H1 (cell line): ENCODE measurements around the gene CLEC16A. TPM values are rescaled to one million over a fixed set of nuclear protein-coding genes. Genes with fewer than 3 reads are reported as not detected.

ENCODE experiments used
- CTCF ChIA-PET: fragments of 300-600 bp; sonication (Branson Sonifier 250); formaldehyde crosslinking; loops from one replicate; lab custom pipeline; 2021; ENCODE audit not compliant: partially characterized antibody; lab: Charles Lee
- POLR2A ChIA-PET: fragments of 300-600 bp; sonication (Branson Sonifier 250); formaldehyde crosslinking; loops from one replicate; lab custom pipeline; 2021; ENCODE audit warnings: inconsistent platforms; ENCODE audit not compliant: partially characterized antibody; lab: Charles Lee
- DNase-seq, 2 experiments: peaks; one replicate each; pipeline versions ENCODE4 v3.0.0 to v3.0.0-alpha.2; 2010 to 2022; ENCODE audit warnings: low spot score in 2 of 2, low read depth in 1 of 2, mixed read lengths in 1 of 2
- FAIRE-seq: peaks from 2 replicates; lab custom pipeline; 2011; peaks lifted over from hg19 to GRCh38; lab: Jason Lieb, UNC
- H2AFZ ChIP-seq: 2 replicates; pipeline ENCODE4 v1.8.1; 2012; ENCODE audit warnings: low read length, inconsistent platforms
- H2AK5ac ChIP-seq: 2 replicates; pipeline ENCODE4 v1.6.1; 2013; ENCODE audit warnings: low read depth, low read length
- H2BK120ac ChIP-seq: replicated peaks from 2 replicates; pipeline ENCODE3; 2013; ENCODE audit warnings: low read depth, low read length, inconsistent platforms
- H2BK12ac ChIP-seq: 2 replicates; pipeline ENCODE4 v1.6.1; 2013; ENCODE audit warnings: low read depth, low read length
- H2BK15ac ChIP-seq: 2 replicates; pipeline ENCODE4 v1.6.1; 2013; ENCODE audit warnings: low read length
- H2BK20ac ChIP-seq: 2 replicates; pipeline ENCODE4 v1.6.1; 2013; ENCODE audit warnings: low read length
- H2BK5ac ChIP-seq: 2 replicates; pipeline ENCODE4 v1.6.1; 2013; ENCODE audit warnings: low read depth, low read length
- H3K14ac ChIP-seq: 2 replicates; pipeline ENCODE4 v1.6.1; 2013; ENCODE audit warnings: inconsistent platforms; ENCODE audit not compliant: insufficient read length
- H3K18ac ChIP-seq: 2 replicates; pipeline ENCODE4 v1.6.1; 2013; ENCODE audit warnings: low read length; ENCODE audit errors: extremely low read depth
- H3K23ac ChIP-seq: 2 replicates; pipeline ENCODE4 v1.6.1; 2013; ENCODE audit warnings: inconsistent platforms; ENCODE audit not compliant: insufficient read length
- H3K23me2 ChIP-seq: 2 replicates; pipeline ENCODE4 v1.6.1; 2013; ENCODE audit warnings: low read depth, low read length
- H3K27ac ChIP-seq: 2 replicates; pipeline ENCODE4 v1.6.1; 2011; ENCODE audit warnings: low read depth, low read length, inconsistent platforms
- H3K27me3 ChIP-seq, 4 experiments: replicated peaks in 1 of 4; 1 replicate in 1 of 4; 2 replicates in 3 of 4; pipeline versions ENCODE4 v1.6.1 to v1.8.1; 2011 to 2013; ENCODE audit warnings: low read length in 3 of 4, mild to moderate bottlenecking in 3 of 4, inconsistent platforms in 2 of 4, mixed read lengths in 2 of 4, moderate library complexity in 1 of 4; ENCODE audit not compliant: control insufficient read depth in 3 of 4, insufficient read depth in 3 of 4; ENCODE audit errors: extremely low read depth in 1 of 4
- H3K36me3 ChIP-seq, 4 experiments: 2 replicates each; pipeline versions ENCODE4 v1.6.1 to v1.8.1; 2011 to 2013; ENCODE audit warnings: mild to moderate bottlenecking in 4 of 4, low read length in 3 of 4, moderate library complexity in 2 of 4, control low read depth in 1 of 4, inconsistent platforms in 1 of 4; ENCODE audit not compliant: insufficient read depth in 4 of 4, control insufficient read depth in 2 of 4
- H3K4ac ChIP-seq: replicated peaks from 2 replicates; pipeline ENCODE3; 2013; ENCODE audit warnings: low read length, low read depth, mixed read lengths, inconsistent platforms; ENCODE audit not compliant: insufficient read length
- H3K4me1 ChIP-seq, 4 experiments: replicated peaks in 1 of 4; 1 replicate in 1 of 4; 2 replicates in 3 of 4; pipeline versions ENCODE4 v1.6.1 to v1.8.1; 2011 to 2013; ENCODE audit warnings: low read length in 3 of 4, inconsistent platforms in 2 of 4, mixed read lengths in 1 of 4; ENCODE audit not compliant: insufficient read depth in 4 of 4, control insufficient read depth in 3 of 4
- H3K4me2 ChIP-seq, 2 experiments: 2 replicates each; pipeline versions ENCODE4 v1.6.1 to v1.8.1; 2011 to 2013; ENCODE audit warnings: low read depth in 2 of 2, low read length in 2 of 2, control low read depth in 1 of 2, inconsistent platforms in 1 of 2, mild to moderate bottlenecking in 1 of 2; ENCODE audit not compliant: insufficient read depth in 1 of 2
- H3K4me3 ChIP-seq, 4 experiments: fragments of 200-600, 300-600 bp in 1 of 4; sonication (generic), shearing (Covaris generic), sonication (Bioruptor Twin) in 1 of 4; 2 replicates each; pipeline versions ENCODE4 v1.5.1 to v1.8.1; 2011 to 2016; ENCODE audit warnings: low read length in 4 of 4, low read depth in 3 of 4, control low read depth in 2 of 4, inconsistent platforms in 2 of 4, mild to moderate bottlenecking in 2 of 4, mixed read lengths in 1 of 4, moderate library complexity in 1 of 4; ENCODE audit not compliant: insufficient read depth in 2 of 4; ENCODE audit errors: extremely low read depth in 1 of 4
- H3K56ac ChIP-seq: replicated peaks from 2 replicates; pipeline ENCODE3; 2013; ENCODE audit warnings: low read depth, mild to moderate bottlenecking, mixed read lengths, low read length, inconsistent platforms; ENCODE audit not compliant: insufficient read length
- H3K79me1 ChIP-seq: 2 replicates; pipeline ENCODE4 v1.6.1; 2013; ENCODE audit warnings: low read depth, low read length, control low read depth
- H3K79me2 ChIP-seq, 2 experiments: 2 replicates each; pipeline versions ENCODE4 v1.6.1 to v1.8.1; 2012 to 2013; ENCODE audit warnings: low read length in 2 of 2, mild to moderate bottlenecking in 2 of 2, inconsistent platforms in 1 of 2; ENCODE audit not compliant: insufficient read depth in 2 of 2, control insufficient read depth in 1 of 2
- H3K9ac ChIP-seq, 4 experiments: replicated peaks in 1 of 4; 1 replicate in 1 of 4; 2 replicates in 3 of 4; pipeline versions ENCODE4 v1.6.1 to v1.8.1; 2011 to 2013; ENCODE audit warnings: low read depth in 3 of 4, low read length in 3 of 4, control low read depth in 2 of 4, mild to moderate bottlenecking in 2 of 4, moderate library complexity in 2 of 4, inconsistent platforms in 1 of 4; ENCODE audit errors: extremely low read depth in 1 of 4
- H3K9me3 ChIP-seq, 2 experiments: 2 replicates each; pipeline versions ENCODE4 v1.6.1 to v1.8.1; 2012 to 2013; ENCODE audit warnings: mild to moderate bottlenecking in 2 of 2, moderate library complexity in 2 of 2, control low read depth in 1 of 2, inconsistent platforms in 1 of 2, low read depth in 1 of 2, low read length in 1 of 2, mixed read lengths in 1 of 2; ENCODE audit not compliant: insufficient read depth in 2 of 2
- H4K20me1 ChIP-seq, 2 experiments: replicated peaks in 1 of 2; 2 replicates each; pipeline versions ENCODE3 to v1.8.1; 2011 to 2013; ENCODE audit warnings: inconsistent platforms in 2 of 2, low read length in 2 of 2, mild to moderate bottlenecking in 1 of 2; ENCODE audit not compliant: insufficient read depth in 2 of 2, control insufficient read depth in 1 of 2
- H4K5ac ChIP-seq: 2 replicates; pipeline ENCODE4 v1.6.1; 2013; ENCODE audit warnings: low read length, low read depth, mixed read lengths, inconsistent platforms; ENCODE audit not compliant: insufficient read length
- H4K8ac ChIP-seq: 2 replicates; pipeline ENCODE4 v1.8.0; 2013; ENCODE audit warnings: mild to moderate bottlenecking, moderate library complexity, low read length, inconsistent platforms; ENCODE audit not compliant: insufficient read depth; ENCODE audit errors: extremely low read depth
- H4K91ac ChIP-seq: replicated peaks from 2 replicates; pipeline ENCODE3; 2013; ENCODE audit warnings: low read length, mixed read lengths, inconsistent platforms; ENCODE audit not compliant: insufficient read length
- BRCA1 ChIP-seq: IDR thresholded peaks from 2 replicates; pipeline ENCODE4 v1.6.1; 2012; ENCODE audit warnings: low read depth, low read length, improper control_type of control experiment
- EP300 ChIP-seq, 2 experiments: IDR thresholded peaks; 1 replicate in 1 of 2; 2 replicates in 1 of 2; pipeline ENCODE4 v1.6.1; 2011 to 2012; ENCODE audit warnings: low read depth in 2 of 2, low read length in 2 of 2, mild to moderate bottlenecking in 2 of 2, borderline replicate concordance in 1 of 2, inconsistent platforms in 1 of 2, moderate library complexity in 1 of 2
- POLR2AphosphoS5 ChIP-seq: IDR thresholded peaks from 2 replicates; pipeline ENCODE4 v1.6.1; 2011; ENCODE audit warnings: low read depth, low read length
- SP1 ChIP-seq: IDR thresholded peaks from 2 replicates; pipeline ENCODE4 v1.6.1; 2011; ENCODE audit warnings: low read depth, low read length
- SRF ChIP-seq: IDR thresholded peaks from 2 replicates; pipeline ENCODE4 v1.6.1; 2011; ENCODE audit warnings: mild to moderate bottlenecking, low read depth, low read length, moderate library complexity
- YY1 ChIP-seq: IDR thresholded peaks from 2 replicates; pipeline ENCODE4 v1.6.1; 2011; ENCODE audit warnings: low read depth, mild to moderate bottlenecking, low read length
- WGBS, 2 experiments: shearing (Covaris generic) in 1 of 2; methylation state at CpG; one replicate each; pipeline versions ENCODE4 v1.1.6 to v1.1.7; 2013 to 2015; ENCODE audit warnings: low lambda C conversion rate in 2 of 2, mixed read lengths in 2 of 2, inconsistent platforms in 1 of 2, low coverage in 1 of 2, missing lambda C conversion rate in 1 of 2; ENCODE audit not compliant: insufficient replicate concordance in 2 of 2, insufficient coverage in 1 of 2, insufficient read length in 1 of 2; ENCODE audit errors: extremely low coverage in 1 of 2, missing lambda C conversion rate in 1 of 2; 5-methylcytosine and 5-hydroxymethylcytosine counted together
- polyA plus RNA-seq, 7 experiments: library from polyadenylated mRNA; depleted of rRNA in 3 of 7; stranded (reverse) in 5 of 7; unstranded in 2 of 7; fragments of >200 nt in 5 of 7; fragments of 200-250 nt in 2 of 7; gene quantifications; 1 replicate in 5 of 7; 2 replicates in 1 of 7; 4 replicates in 1 of 7; pipeline versions ENCODE4 v1.2.1 to v1.2.3, GENCODE V29; 2011 to 2013; ENCODE audit warnings: missing spikeins in 2 of 7, mixed read lengths in 2 of 7
- total RNA-seq: library from RNA; stranded (reverse); fragmentation: NEBNext Ultra II Directional; extraction: Animal tissue kit (Norgen Biotek cat#: 25700); gene quantifications from 2 replicates; pipeline ENCODE4 v1.2.1, GENCODE V29; 2021

Gene CLEC16A
- total and polyA plus RNA-seq, 2 of the 8 experiments (the other 6 are each of a cell fraction or from before 2014, with no cell fraction given): 7.6 to 19.3 TPM

- CTCF ChIA-PET: interaction anchor here (1.1 kb wide), 1 partner anchor 74 kb away, joined by 3 read pairs; no protein-coding TSS in a partner anchor
- no peak for FAIRE-seq
Measured at GRCh38 chr16:11125936-11126335, 181.6 kb downstream of the CLEC16A start.

More at GRCh38 chr16:11125936-11126335, 181.6 kb downstream of the CLEC16A start:
- DNase-seq: no peak
- H2BK15ac ChIP-seq: no peak overlapping the region
- no peak overlapping the region for H4K91ac ChIP-seq
- H3K56ac ChIP-seq: no peak overlapping the region
- no peak overlapping the region for H3K23ac ChIP-seq
- no peak for TF ChIP-seq POLR2AphosphoS5
- no peak for TF ChIP-seq EP300 (IDR thresholded peaks at IDR 0.05; ENCODE audit: borderline replicate concordance in 1 of 2, low read depth in 2 of 2, low read length in 2 of 2)
- no peak for TF ChIP-seq YY1
- TF ChIP-seq SRF: no peak
- TF ChIP-seq SP1: no peak
- no peak for TF ChIP-seq BRCA1
- H2AK5ac ChIP-seq: no peak overlapping the region
- no peak overlapping the region for H3K4ac ChIP-seq
- H3K79me1 ChIP-seq: no peaks in the 10 kb centered on the region
- POLR2A ChIA-PET: no interaction called here
- no peak overlapping the region for H2BK12ac ChIP-seq
- H3K79me2 ChIP-seq: no peaks in the 10 kb centered on the region
- H3K27me3 ChIP-seq: no peaks in the 10 kb centered on the region
- no peaks in the 10 kb centered on the region for H3K9me3 ChIP-seq
- H3K4me2 ChIP-seq: no peak overlapping the region
- no peak overlapping the region for H2BK120ac ChIP-seq
- H3K27ac ChIP-seq: no peak overlapping the region
- no peak overlapping the region for H2AFZ ChIP-seq
- H3K18ac ChIP-seq: no peak overlapping the region
- H4K5ac ChIP-seq: no peak overlapping the region
- H3K4me1 ChIP-seq: no peaks in the 10 kb centered on the region
- no peak overlapping the region for H3K14ac ChIP-seq
- no peak overlapping the region for H3K9ac ChIP-seq
- peaks cover 0 to 4% of the 10 kb centered on the region in 2 experiments for H4K20me1 ChIP-seq
- 97% methylated on average over 17 of the region's 17 CpGs; no CpG with 5 or more reads in 1 of the 2 experiments for WGBS, 2 experiments
- H3K36me3 ChIP-seq: peaks cover 0 to 3% (median 1%) of the 10 kb centered on the region in 4 experiments; a peak in 1 of 8 replicates
- no peak overlapping the region for H2BK5ac ChIP-seq
- no peak overlapping the region for H2BK20ac ChIP-seq
- H4K8ac ChIP-seq: no peak overlapping the region
- no peak overlapping the region for H3K4me3 ChIP-seq
- no peaks in the 10 kb centered on the region for H3K23me2 ChIP-seq
